SH-SY5Y (cell line): ENCODE data around the gene VWDE.

ENCODE experiments used
- GATA2 ChIP-seq: IDR thresholded peaks from 2 replicates; pipeline ENCODE4 v1.6.1; 2011; ENCODE audit warnings: mild to moderate bottlenecking, low read depth, low read length
- GATA3 ChIP-seq: IDR thresholded peaks from 2 replicates; pipeline ENCODE4 v1.6.1; 2011; ENCODE audit warnings: low read depth, mild to moderate bottlenecking, low read length, moderate library complexity

- TF ChIP-seq GATA2 (no peak), GATA3 (no peak)
Measured at GRCh38 chr7:12402365-12402725, 1.3 kb downstream of the VWDE start.
